Stimulated activated CD8-positive, alpha-beta memory T cell treated with anti-CD3 and anti-CD28 coated beads, Interleukin-7, amount 100 ng/mL, for 1 hour (primary cell): Measurements from ENCODE around the gene SH2D3C.

ENCODE experiments used
- DNase-seq, 2 donors: peaks; one replicate each; pipeline ENCODE4 v3.0.0-alpha.2; 2020; ENCODE audit warnings: low read depth in 2 of 2

SH2D3C gene

DNA sequence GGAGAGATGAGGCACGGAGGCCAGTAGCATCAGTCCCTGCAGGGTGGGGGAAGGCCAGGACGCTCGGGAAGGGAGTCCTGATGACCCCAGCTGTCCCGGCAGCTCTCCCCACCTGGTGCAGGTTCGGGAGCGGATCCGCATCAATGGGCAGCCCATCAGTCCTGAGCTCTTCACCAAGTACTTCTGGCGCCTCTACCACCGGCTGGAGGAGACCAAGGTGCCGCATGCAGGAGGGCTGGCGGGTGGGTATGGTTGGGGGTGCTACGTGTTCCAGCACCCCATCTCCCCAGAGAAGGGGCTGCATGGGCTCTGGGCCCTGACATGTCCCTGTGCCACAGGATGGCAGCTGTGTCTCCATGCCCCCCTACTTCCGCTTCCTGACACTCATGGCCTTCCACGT is 28.4 kb upstream of the SH2D3C start:
- no peak for DNase-seq

DNA sequence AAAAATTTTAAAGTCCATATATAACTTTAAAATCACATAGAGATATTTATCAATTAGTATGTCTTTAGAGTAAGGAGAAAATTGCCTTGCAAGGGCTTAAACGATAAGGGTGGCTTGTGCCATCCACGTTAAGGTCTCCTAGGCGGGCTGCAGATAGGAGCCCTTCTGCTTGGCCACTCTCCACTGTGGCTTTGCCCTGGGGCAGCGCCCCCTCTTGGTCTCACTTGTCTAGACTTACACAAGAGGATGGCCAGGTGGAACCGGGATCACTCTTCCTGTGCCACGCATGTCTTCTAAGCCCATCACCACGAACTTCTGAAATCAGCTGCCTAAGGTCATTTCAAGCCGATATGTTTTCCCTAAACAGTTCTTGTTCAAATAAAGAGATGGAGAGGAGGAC is 27.2 kb upstream of the SH2D3C start:
- no peak for DNase-seq

- DNase-seq, result no peak
These were observed 25.3 kb upstream of the SH2D3C start for GRCh38 chr9:127803507-127804352.

DNA sequence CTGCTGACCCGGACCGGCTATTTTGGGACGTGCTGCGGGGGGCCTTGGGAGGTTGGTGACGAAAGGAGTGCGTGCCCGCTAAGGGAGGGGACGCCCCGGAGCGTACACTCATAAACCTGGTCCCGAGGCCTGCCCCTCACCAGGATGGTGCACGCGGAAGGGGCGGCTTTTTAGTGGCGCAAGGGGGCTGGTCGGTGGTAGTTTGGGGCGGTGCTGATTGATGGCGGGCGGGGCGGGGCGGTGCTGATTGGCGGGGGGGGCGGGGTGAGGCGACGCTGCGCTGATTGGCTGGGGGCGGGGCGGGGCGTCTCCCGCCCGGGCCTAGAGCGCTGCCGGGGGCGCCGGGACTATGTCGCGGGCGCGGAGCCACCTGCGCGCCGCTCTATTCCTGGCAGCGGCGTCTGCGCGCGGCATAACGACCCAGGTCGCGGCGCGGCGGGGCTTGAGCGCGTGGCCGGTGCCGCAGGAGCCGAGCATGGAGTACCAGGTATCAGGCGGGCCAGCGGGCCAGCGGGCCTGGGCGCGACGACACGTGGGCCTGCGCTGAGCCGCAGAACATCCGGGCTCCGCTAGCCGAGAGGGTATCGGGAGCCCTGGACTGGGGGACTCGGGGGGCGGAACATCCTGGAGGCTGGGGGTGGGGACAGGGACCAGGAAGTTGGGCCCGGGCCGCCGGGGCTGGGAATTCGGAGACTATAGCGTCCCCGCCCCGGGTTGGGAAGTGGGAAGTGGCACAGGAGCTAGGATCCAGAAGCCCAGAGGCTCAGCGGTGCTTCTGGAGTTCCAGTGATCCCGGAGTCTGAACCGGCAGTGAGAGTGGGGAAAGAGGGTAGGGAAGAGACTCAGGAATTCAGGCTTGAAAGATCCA is 24.3 kb upstream of the SH2D3C start, which contains the start of gene FPGS:
Gene FPGS (plus strand): TSS at position 307 of the 868 bp plus-strand sequence. CDS start 43 bp downstream, at position 350.
- peak; percentile 58 to 61 for DNase-seq

DNA sequence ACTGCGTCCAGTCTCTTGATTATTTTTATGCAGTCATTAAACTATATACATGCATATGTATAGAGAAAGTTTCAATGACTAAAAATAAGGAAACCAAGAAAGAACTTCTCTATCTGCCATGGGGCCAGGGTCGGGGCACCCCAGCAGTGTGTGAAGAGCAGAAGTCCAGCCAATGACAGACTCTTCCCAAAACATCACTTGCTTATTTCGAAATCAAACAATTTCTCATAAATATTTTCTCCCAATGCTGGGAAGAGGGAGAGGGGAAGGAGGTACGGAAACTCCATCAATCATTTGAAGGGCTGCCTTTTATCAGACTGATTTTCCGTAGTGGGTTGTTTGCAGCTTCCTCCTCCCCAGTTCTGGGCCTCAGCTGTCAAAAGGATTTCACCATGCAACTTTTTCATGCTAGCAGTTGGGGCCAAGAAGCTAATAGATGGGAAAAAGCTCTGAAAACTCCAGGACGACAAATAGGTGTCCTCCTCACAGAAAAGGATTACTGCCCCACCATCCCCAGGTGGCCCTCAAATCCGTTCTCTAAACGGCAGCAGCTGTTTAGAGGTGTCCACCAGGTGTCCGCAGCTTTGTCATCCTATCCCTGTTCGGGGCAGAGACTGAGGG is 23.6 kb upstream of the SH2D3C start:
- DNase-seq, result no peak

- DNase-seq, result no peak
These were observed 18.4 kb upstream of the SH2D3C start for GRCh38 chr9:127796852-127797370.

DNA sequence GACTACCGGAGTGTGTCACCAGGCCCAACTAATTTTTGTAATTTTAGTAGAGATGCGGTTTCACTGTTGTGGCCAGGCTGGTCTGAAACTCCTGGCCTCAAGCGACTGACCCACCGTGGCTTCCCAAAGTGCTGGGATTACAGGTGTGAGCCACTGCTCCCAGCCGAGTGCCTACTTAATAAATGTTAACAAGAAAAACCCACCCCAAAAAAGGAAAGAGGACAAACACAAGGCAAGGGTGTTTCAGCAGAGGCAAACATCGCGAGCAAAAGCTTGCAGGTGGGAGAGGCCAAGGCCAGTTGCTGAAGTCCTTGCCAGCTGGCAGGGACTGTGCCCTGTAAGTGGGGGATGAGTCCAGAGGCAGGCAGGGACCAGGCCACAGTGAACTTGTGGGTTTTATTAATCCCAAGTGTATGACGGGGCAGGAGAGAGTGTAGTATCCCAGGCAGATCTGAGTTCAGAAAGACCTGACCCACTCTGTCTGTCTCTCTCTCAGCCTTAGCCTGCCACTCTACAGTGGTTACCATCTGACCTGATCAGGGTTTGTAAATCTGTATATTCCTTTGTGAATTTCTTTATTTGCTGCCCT is 17.9 kb upstream of the SH2D3C start:
- no peak for DNase-seq

DNA sequence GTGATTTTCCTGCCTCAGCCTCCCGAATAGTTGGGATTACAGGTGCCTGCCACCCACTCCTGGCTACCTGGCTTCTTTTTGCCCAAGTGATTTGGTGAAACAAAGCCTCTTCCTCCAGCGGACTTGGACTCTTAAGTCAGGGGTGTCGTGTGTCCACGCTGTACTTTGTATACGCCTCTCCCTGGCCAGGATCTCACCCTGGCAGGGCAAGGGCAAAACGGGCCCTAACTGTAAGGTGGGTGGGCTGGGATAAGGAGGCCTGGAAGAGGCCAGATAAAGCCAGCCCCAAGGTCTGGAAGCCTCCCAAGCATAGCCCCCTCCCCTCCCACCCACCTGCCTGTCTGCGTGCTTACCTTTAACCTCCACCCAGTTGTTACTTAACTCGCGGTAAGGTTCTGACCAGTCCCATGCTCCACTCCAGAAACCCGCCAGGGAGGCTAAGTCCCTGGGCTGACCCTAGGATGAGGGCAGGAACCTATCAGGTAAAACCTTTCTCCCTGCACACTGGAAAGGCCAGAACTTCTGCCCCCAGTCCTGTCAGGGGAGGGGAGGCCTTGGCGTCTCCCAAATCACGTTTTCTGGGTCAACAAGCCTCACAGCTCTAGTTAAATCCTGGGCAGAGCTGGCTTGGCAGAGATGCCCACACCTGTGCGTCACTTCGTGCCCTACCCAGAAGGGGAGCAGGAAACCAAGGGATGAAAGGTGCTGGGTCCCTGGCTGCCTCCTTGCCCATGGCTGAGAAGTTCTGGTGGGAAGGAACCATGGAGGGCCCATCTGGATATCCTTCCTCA is 15.7 kb upstream of the SH2D3C start:
- DNase-seq, result no peak

- DNase-seq, result no peak
These were observed 14.7 kb upstream of the SH2D3C start for GRCh38 chr9:127793093-127793708.

DNA sequence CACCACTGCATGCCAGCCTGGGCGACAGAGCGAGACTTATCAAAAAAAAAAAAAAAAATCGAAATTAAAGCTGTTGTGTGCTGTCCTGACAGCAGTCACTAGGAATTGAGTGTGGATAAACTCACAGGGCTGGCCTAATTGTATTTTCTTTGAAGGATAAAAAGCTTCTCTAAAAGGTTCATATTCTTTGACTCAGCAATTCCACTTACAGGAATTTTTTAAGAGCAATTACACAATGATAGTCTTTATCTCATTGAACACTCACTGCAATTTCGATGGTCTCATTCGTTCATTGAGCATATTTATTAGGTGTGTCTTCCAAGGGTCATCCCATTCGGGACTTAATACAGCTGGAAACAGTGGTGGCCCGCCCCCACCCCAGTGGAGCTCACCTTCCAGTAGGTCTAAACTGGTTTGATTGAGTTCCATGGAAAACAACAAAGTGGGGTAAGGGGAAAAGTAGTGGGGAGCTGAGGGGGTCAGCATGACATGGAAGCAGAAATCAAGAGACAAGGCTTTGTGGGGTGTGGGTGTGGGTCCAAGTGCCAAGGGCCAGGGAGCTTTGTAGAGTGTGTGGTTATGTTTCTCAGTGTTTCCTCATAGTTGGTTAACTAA is 14.1 kb upstream of the SH2D3C start:
- no peak for DNase-seq

DNA sequence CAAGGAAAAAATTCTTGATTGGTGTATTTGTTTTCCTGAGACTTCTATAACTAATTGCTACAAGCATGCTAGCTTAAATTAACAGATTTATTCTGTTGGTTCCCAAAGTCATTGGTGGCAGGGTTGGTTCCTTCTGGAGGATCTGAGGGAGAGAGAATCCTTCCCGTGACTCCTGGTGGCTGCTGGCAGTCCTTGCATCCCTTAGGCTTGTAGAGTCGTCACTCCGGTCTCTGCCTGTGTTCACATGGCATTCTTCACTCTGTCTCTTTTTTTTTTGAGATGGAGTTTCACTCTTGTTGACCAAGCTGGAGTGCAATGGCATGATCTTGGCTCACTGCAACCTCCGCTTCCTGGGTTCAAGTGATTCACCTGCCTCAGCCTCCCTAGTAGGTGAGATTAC is 12.6 kb upstream of the SH2D3C start:
- DNase-seq, result no peak

- no peak for DNase-seq
These were observed 11.8 kb upstream of the SH2D3C start for GRCh38 chr9:127790094-127790855.

DNA sequence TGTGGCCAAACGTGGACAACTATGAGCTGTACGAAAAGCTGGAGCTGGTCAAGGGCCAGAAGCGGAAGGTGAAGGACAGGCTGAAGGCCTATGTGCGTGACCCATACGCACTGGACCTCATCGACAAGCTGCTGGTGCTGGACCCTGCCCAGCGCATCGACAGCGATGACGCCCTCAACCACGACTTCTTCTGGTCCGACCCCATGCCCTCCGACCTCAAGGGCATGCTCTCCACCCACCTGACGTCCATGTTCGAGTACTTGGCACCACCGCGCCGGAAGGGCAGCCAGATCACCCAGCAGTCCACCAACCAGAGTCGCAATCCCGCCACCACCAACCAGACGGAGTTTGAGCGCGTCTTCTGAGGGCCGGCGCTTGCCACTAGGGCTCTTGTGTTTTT is 10.7 kb upstream of the SH2D3C start:
- DNase-seq, result no peak

DNA sequence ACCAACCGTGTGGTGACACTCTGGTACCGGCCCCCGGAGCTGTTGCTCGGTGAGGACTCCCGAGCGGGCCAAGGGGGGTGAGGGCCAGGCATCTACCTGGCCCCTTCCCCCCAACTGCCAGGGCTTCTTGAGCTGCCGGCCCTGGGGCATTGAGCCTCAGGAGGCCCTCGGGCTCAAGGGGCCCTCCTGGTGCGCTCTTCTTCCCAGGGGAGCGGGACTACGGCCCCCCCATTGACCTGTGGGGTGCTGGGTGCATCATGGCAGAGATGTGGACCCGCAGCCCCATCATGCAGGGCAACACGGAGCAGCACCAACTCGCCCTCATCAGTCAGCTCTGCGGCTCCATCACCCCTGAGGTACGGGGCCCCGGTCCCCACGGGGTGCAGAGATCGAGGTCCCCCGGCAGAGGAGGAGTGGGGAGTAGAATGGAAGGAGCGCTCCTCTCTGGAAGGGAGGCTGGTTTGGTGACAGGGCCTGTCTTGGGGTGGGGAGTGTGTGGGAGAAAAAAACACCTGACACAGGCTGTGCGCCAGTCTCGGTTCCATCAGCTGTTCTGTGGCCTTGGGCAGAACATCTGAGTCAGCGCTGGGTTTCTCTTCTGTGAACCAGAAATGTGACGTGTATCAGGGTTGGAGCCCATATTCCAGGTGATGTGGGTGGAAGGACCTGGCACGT is 10.0 kb upstream of the SH2D3C start:
- no peak for DNase-seq

GRCh38 chr9:127786773-127787104 is 8.3 kb upstream of the SH2D3C start:
- DNase-seq, result no peak

GRCh38 chr9:127785933-127786772 is 7.7 kb upstream of the SH2D3C start, which contains the start of gene CDK9:
Gene CDK9 (plus strand): TSS chr9:127786034. CDS start chr9:127786149, 115 bp downstream.
- peak; percentile 83 to 87 for DNase-seq

DNA sequence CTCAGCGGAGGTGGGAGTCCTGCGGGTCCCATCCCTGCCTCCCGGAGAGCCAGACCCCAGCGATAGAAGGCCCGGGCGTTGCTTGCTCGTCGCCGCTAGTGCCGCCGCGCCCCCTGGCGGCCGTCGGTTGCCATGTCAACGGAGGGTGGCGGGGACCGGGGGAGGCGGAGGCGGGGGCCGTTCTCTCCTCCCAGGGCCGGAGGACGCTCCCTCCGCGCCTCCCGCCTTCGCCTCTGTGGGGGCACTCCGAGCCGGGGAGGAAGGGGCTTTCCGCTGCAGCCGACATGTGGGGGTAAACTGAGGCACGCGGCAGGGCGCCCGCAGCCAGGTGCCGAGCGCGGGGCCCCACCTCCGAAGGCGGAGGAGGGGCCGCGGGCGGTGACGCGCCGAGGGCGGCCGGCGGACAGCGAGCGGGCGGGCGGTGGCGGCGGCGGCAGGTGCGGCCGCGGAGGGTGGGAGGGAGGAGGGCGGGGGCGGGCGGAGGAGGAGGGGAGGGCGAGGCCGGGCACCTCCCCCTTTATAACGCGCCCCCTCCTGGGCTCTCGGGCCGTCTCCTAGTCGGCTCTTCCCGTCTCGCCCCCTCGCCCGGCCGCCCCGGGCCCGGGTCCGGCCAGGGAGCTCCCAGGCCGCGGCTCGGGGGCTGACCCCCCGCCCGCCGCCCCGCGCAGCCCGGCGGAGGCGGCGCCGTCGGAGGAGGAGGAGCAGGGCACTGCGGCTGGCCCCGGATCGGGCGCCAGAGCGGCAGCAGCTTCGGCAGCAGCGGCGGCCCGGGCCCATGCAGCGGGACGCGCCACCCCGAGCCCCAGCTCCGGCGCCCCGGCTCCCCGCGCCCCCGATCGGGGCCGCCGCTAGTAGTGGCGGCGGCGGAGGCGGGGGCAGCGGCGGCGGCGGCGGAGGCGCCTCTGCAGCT is 6.8 kb upstream of the SH2D3C start:
- DNase-seq, result peak; percentile 80 to 86
